PC-3 (cell line): ENCODE data around the gene VPS54. TPM values are rescaled to one million over a fixed set of nuclear protein-coding genes. Genes with fewer than 3 reads are reported as not detected.

Experiments used
- ATAC-seq: fragments of 200-7000 bp; cut with Tn5 transposase; 2 replicates; pipeline ENCODE4 v1.9.1; 2020; ENCODE audit warnings: mild to moderate bottlenecking, moderate library complexity
- BruUV-seq: library from RNA; stranded (reverse); fragments of 400-500 nt; replicated peaks from 2 replicates; lab custom pipeline; 2021; lab: Mats Ljungman, UMichigan
- CTCF ChIA-PET: fragments of 300-600 bp; sonication (Branson Sonifier 250); formaldehyde crosslinking; loops from one replicate; lab custom pipeline; 2022; ENCODE audit warnings: antibody characterized with exemption; lab: Charles Lee
- POLR2A ChIA-PET: fragments of 300-600 bp; sonication (Branson Sonifier 250); formaldehyde crosslinking; loops from one replicate; lab custom pipeline; 2022; ENCODE audit warnings: antibody characterized with exemption; ENCODE audit not compliant: unreplicated experiment; lab: Charles Lee
- DNase-seq: peaks from one replicate; pipeline ENCODE4 v3.0.0-alpha.2; 2015
- H2AFZ ChIP-seq: fragments of 300-600 bp; sonication (generic); 2 replicates; pipeline ENCODE4 v1.6.0; 2016; ENCODE audit warnings: antibody characterized with exemption, low read length
- H3F3A ChIP-seq: fragments of 300-600 bp; sonication (generic); one replicate; pipeline ENCODE4 v1.6.0; 2017; ENCODE audit warnings: antibody characterized with exemption, low read length, control low read depth, mild to moderate bottlenecking; ENCODE audit not compliant: unreplicated experiment
- H3K27ac ChIP-seq: fragments of 300-600 bp; sonication (generic); 2 replicates; pipeline ENCODE4 v1.5.1; 2016; ENCODE audit warnings: mild to moderate bottlenecking, low read length
- H3K27me3 ChIP-seq: fragments of 300-600 bp; sonication (generic); 2 replicates; pipeline ENCODE4 v1.6.1; 2016; ENCODE audit warnings: low read length, mixed read lengths
- H3K36me3 ChIP-seq: fragments of 300-600 bp; sonication (generic); 2 replicates; pipeline ENCODE4 v1.6.1; 2016; ENCODE audit warnings: low read depth, mixed run types, low read length, mixed read lengths
- H3K4me1 ChIP-seq: fragments of 300-600 bp; sonication (generic); 2 replicates; pipeline ENCODE4 v1.5.1; 2016; ENCODE audit warnings: low read length; ENCODE audit not compliant: insufficient read depth
- H3K4me2 ChIP-seq: fragments of 300-600 bp; sonication (generic); 2 replicates; pipeline ENCODE4 v1.6.0; 2016; ENCODE audit warnings: low read length
- H3K4me3 ChIP-seq: fragments of 300-600 bp; sonication (generic); 2 replicates; pipeline ENCODE4 v1.5.1; 2016; ENCODE audit warnings: mild to moderate bottlenecking, low read length, mixed read lengths
- H3K79me2 ChIP-seq: fragments of 300-600 bp; sonication (generic); 2 replicates; pipeline ENCODE4 v1.6.1; 2017; ENCODE audit warnings: low read length, mixed read lengths
- H3K9ac ChIP-seq: fragments of 300-600 bp; sonication (generic); 2 replicates; pipeline ENCODE4 v1.6.0; 2016; ENCODE audit warnings: mild to moderate bottlenecking, low read length
- H3K9me2 ChIP-seq: fragments of 300-600 bp; sonication (generic); replicated peaks from 2 replicates; pipeline ENCODE4 v1.6.1; 2016; ENCODE audit warnings: mixed run types, low read length, mixed read lengths
- H3K9me3 ChIP-seq: fragments of 300-600 bp; sonication (generic); 2 replicates; pipeline ENCODE4 v1.6.1; 2016; ENCODE audit warnings: low read length, mixed read lengths
- H4K20me1 ChIP-seq: fragments of 300-600 bp; sonication (generic); 2 replicates; pipeline ENCODE4 v1.6.1; 2016; ENCODE audit warnings: low read length, mixed read lengths
- CTCF ChIP-seq: fragments of 300-600 bp; sonication (generic); conservative IDR thresholded peaks from 2 replicates; pipeline ENCODE4 v1.5.1; 2017; ENCODE audit warnings: antibody characterized with exemption, low read depth, mild to moderate bottlenecking, low read length
- EZH2 ChIP-seq: fragments of 300-600 bp; sonication (generic); IDR thresholded peaks from one replicate; pipeline ENCODE4 v1.6.1; 2017; ENCODE audit warnings: antibody characterized with exemption, mild to moderate bottlenecking, low read length; ENCODE audit not compliant: unreplicated experiment
- EZH2phosphoT487 ChIP-seq: fragments of 300-600 bp; sonication (generic); IDR thresholded peaks from 2 replicates; pipeline ENCODE4 v1.6.1; 2018; ENCODE audit warnings: mild to moderate bottlenecking, antibody characterized with exemption, low read length, borderline replicate concordance
- intact Hi-C: fragments of 100-400 bp; cut with micrococcal nuclease; formaldehyde crosslinking; loops from 2 replicates; pipeline ENCODE4 v1.9.0; 2023
- total RNA-seq: library from RNA; depleted of rRNA; stranded (reverse); fragments of >200 nt; gene quantifications from 2 replicates; pipeline ENCODE4 v1.2.3, GENCODE V29; 2014

VPS54 gene
- total RNA-seq, 1 experiment from 2014 or later: 17.9 TPM

GRCh38 chr2:63880625-63881024 lies 138.6 kb downstream of the VPS54 start:
- CTCF ChIA-PET: no interaction called here
- Histone ChIP-seq H3K36me3 (peaks cover 24% of the 10 kb centered on the region), H3K79me2 (no peaks in the 10 kb centered on the region), H3K9me3 (no peaks in the 10 kb centered on the region), H3K4me1 (no peaks in the 10 kb centered on the region), H3F3A (no peaks in the 10 kb centered on the region), H3K9me2 (no peaks in the 10 kb centered on the region), H3K4me3 (no peak overlapping the region), H3K9ac (no peak overlapping the region), H3K27me3 (no peaks in the 10 kb centered on the region), H4K20me1 (no peaks in the 10 kb centered on the region), H2AFZ (no peak overlapping the region), H3K4me2 (no peak overlapping the region), H3K27ac (no peak overlapping the region)
- no peak for DNase-seq
- intact Hi-C loops: no loop called here
- POLR2A ChIA-PET: no interaction called here
- ATAC-seq: no peak
- BruUV-seq: no TSS peak
- TF ChIP-seq EZH2 (no peak), CTCF (no peak), EZH2phosphoT487 (no peak)

GRCh38 chr2:63879876-63880433 lies 139.3 kb downstream of the VPS54 start:
- no peak overlapping the region for H3K9ac ChIP-seq
- H3K4me1 ChIP-seq: no peaks in the 10 kb centered on the region
- no peak overlapping the region for H2AFZ ChIP-seq
- H4K20me1 ChIP-seq: no peaks in the 10 kb centered on the region
- no peak for TF ChIP-seq EZH2
- TF ChIP-seq CTCF: no peak
- TF ChIP-seq EZH2phosphoT487: no peak
- BruUV-seq: no TSS peak
- H3K79me2 ChIP-seq: no peaks in the 10 kb centered on the region
- H3K36me3 ChIP-seq: peaks cover 22% of the 10 kb centered on the region
- no peak for DNase-seq
- ATAC-seq: no peak
- CTCF ChIA-PET: no interaction called here
- no peaks in the 10 kb centered on the region for H3F3A ChIP-seq
- H3K27ac ChIP-seq: no peak overlapping the region
- no peak overlapping the region for H3K4me2 ChIP-seq
- H3K4me3 ChIP-seq: no peak overlapping the region
- POLR2A ChIA-PET: no interaction called here
- H3K9me3 ChIP-seq: no peaks in the 10 kb centered on the region
- intact Hi-C loops: no loop called here
- no peaks in the 10 kb centered on the region for H3K9me2 ChIP-seq
- no peaks in the 10 kb centered on the region for H3K27me3 ChIP-seq

- Histone ChIP-seq H3K4me1 (no peaks in the 10 kb centered on the region), H3K4me3 (no peak overlapping the region), H4K20me1 (no peaks in the 10 kb centered on the region), H2AFZ (no peak overlapping the region), H3F3A (no peaks in the 10 kb centered on the region), H3K9me3 (no peaks in the 10 kb centered on the region), H3K27ac (no peak overlapping the region), H3K9me2 (no peaks in the 10 kb centered on the region), H3K36me3 (peaks cover 18% of the 10 kb centered on the region), H3K4me2 (no peak overlapping the region), H3K9ac (no peak overlapping the region), H3K27me3 (no peaks in the 10 kb centered on the region), H3K79me2 (no peaks in the 10 kb centered on the region)
- CTCF ChIA-PET: no interaction called here
- no TSS peak for BruUV-seq
- POLR2A ChIA-PET: no interaction called here
- TF ChIP-seq EZH2phosphoT487 (no peak), EZH2 (no peak), CTCF (no peak)
- intact Hi-C loops: no loop called here
- ATAC-seq (no peak), DNase-seq (no peak)
Observed at GRCh38 chr2:63878486-63878885, 140.7 kb downstream of the VPS54 start.
